CD1c-positive myeloid dendritic cell (primary cell): ENCODE results near the gene POLDIP2.

Experiments
- DNase-seq: peaks from one replicate; pipeline ENCODE4 v3.0.0-alpha.2; 2016; ENCODE audit errors: extremely low spot score

Gene POLDIP2, protein sequence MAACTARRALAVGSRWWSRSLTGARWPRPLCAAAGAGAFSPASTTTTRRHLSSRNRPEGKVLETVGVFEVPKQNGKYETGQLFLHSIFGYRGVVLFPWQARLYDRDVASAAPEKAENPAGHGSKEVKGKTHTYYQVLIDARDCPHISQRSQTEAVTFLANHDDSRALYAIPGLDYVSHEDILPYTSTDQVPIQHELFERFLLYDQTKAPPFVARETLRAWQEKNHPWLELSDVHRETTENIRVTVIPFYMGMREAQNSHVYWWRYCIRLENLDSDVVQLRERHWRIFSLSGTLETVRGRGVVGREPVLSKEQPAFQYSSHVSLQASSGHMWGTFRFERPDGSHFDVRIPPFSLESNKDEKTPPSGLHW

GRCh38 chr17:28357061-28357900, at the start of gene POLDIP2:
Gene POLDIP2, minus strand, starts transcription at chr17:28357527. Its CDS starts 79 bp downstream, at chr17:28357448.
- DNase-seq, result peak; percentile 98

DNA sequence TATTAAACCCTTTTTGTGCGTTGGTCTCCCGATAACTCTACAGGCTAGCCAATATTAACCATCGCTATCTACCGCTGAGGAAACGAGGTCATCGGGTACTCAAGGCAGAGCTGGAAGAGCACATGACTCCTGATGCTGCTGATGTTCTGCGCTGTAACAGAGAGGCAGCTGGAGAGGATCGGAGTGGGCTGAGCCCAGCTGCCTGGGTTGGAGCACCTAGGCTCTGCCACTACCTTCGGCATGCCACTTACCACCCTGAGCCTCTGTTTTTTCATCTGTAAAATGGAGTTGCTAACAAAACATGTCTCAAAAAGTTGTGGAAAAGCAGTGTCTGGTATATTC, 49.1 kb upstream of the POLDIP2 start:
- no peak for DNase-seq

GRCh38 chr17:28405632-28406472, 48.5 kb upstream of the POLDIP2 start, which contains the start of gene SLC46A1:
Gene SLC46A1, minus strand, starts transcription at chr17:28406212. Its CDS starts 98 bp downstream, at chr17:28406114.
- peak; percentile 33 for DNase-seq

DNA sequence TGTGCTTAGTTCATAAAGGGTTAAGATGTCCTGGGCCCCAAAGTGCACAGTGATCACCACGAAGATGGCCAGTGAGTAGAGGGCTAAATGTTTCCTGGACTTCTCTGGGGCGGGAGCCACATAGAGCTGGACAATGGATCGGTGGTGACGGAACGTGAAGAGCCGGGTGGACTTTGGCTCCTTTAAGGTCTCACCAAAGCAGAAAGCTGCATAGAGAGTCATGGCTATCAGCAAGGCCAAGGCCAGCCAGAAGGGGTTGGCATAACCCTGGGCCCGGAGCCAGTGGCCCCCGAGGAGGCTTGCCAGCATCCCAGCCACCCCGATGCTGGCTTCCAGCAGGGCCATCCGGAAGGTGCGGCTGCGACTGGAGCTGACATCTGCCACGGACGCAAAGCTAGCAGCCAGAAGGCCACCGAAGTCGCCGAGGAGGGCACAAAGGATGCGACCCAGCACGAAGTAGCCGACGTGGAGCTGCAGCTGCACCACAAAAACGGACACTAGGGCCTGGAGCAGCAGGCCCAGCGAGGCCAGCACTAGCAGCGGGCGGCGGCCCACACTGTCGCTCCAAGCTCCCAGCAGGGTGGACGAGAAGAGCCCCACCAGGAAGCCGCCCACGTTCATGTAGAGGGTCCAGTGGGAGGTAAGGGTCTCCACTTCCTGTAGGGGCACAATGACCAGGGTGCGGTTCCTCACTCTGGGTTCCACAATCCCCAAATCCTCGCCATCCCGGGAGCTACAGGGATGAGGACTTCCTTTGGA, 47.7 kb upstream of the POLDIP2 start:
- DNase-seq, result no peak

- DNase-seq, result no peak
These were observed 47.1 kb upstream of the POLDIP2 start for GRCh38 chr17:28404461-28404811.

GRCh38 chr17:28404007-28404406, 46.7 kb upstream of the POLDIP2 start:
- DNase-seq, result peak; percentile 47

DNA sequence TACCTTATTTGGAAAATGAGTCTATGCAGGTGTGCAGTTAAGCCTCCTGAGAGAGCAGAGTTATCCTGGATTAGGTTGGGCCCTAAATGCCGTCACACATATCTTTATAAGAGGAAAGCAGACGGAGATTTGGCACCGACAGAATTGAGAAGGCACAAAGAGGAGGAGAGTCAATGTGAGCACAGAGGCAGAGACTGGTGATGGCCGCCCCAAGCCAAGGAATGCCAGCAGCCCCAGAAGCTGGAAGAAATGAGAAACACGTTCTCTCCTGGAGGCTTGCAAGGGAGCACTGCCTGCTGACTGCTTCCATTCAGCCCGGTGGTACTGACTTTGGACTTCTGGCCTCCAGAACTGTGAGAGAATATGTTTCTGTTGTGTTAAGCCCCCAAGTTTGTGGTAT, 45.5 kb upstream of the POLDIP2 start:
- no peak for DNase-seq

DNA sequence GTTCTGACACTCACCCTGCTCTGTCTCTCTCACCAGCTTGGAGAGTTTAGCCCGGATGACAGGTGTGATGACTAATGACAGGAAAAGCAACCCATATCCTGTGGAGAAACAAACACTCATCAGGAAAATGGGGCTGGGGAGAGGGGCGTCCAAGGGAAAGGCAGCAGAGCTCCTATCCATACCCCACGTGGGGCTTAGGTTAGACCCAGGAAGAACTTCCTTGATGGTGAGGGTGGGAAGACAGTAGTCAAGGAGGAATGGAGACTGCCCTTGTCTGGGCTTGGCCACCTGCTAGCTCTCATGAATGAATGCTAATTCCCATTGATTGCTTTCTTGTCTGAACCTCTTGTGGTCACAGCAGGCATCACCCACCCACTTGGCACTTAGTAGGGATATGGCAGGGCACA, 44.9 kb upstream of the POLDIP2 start:
- no peak for DNase-seq

DNA sequence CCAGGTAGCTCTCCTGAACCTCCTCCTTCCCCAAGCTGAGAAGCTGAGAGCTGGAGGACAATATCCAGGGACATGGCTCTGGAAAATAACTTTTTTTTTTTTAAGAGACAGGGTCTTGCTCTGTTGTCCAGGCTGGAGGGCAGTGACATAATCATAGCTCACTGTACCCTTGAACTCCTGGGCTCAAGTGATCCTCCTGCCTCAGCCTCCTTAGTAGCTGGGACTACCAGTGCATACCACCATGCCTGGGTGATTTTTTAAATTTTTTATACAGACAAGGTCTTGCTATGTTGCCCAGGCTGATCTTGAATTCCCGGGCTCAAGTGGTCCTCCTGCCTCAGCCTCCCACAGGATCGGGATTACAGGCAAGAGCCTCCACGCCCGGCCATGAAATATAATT, 42.5 kb upstream of the POLDIP2 start:
- no peak for DNase-seq

- no peak for DNase-seq
These were observed 41.1 kb upstream of the POLDIP2 start for GRCh38 chr17:28398280-28398981.

GRCh38 chr17:28397687-28398279, 40.5 kb upstream of the POLDIP2 start:
- DNase-seq, result no peak

- no peak for DNase-seq
These were observed 39.9 kb upstream of the POLDIP2 start for GRCh38 chr17:28397275-28397674.

DNA sequence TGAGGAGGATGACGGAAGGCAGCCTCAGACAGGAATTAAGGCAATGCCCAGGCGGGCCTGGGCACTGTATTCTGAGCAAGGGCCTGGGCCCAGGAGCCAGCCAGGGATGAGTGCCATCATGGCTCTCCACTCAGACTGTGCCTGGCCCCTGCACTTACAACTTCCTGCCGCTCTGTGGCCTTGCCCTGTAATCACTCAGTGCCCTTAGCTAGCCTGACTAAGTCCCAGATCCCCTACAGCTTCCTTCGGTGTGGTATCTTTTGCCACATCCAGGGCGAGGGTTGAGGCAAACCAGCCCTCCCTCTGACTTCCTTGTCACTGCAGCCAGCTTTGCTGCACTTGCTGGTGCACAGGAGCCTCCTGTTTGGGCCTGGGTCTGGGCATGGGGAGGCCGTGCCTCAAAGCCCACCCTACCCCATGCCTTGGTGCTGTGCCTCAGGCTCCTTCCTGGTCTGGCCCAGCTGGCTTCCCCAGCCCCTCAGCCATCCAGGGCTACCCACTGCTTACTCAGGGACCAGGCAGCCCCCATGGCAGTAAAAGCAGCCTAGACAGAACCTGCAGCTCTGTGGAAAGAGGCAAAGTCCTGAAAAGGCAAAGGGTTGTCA, 39.4 kb upstream of the POLDIP2 start:
- DNase-seq, result no peak

DNA sequence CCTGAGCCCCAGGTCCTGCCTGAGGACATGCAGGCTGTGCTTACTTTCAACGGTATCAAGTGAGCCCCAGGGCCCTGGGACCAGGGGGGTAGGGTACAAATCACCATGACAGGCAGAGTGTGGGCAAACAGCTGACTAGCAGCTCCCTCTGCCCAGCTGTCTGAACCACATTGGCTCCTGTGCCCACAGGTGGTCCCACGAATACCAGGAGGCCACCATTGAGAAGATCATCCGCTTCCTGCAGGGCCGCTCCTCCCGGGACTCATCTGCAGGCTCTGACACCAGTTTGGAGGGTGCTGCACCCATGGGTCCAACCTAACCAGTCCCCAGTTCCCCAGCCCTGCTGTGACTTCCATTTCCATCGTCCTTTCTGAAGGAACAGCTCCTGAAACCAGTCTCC, 38.6 kb upstream of the POLDIP2 start:
- no peak for DNase-seq

DNA sequence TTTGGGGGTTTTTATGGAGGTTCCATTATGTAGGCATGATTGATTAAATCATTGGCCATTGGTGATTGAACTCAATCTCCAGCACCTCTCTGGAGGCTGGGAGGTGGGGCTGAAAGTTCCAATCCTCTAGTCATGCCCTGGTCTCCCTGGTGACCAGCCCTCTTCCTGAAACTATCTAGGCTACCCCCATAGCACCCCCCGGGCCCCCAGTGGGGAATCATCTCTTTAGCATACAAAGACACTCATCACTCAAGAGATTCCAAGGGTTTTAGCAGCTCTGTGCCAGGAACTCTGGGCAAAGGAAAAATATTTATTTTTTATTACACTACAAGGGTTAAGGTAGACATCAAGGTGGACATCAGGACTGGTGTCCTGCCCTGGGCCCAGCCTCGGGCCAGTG, 38.1 kb upstream of the POLDIP2 start:
- no peak for DNase-seq

DNA sequence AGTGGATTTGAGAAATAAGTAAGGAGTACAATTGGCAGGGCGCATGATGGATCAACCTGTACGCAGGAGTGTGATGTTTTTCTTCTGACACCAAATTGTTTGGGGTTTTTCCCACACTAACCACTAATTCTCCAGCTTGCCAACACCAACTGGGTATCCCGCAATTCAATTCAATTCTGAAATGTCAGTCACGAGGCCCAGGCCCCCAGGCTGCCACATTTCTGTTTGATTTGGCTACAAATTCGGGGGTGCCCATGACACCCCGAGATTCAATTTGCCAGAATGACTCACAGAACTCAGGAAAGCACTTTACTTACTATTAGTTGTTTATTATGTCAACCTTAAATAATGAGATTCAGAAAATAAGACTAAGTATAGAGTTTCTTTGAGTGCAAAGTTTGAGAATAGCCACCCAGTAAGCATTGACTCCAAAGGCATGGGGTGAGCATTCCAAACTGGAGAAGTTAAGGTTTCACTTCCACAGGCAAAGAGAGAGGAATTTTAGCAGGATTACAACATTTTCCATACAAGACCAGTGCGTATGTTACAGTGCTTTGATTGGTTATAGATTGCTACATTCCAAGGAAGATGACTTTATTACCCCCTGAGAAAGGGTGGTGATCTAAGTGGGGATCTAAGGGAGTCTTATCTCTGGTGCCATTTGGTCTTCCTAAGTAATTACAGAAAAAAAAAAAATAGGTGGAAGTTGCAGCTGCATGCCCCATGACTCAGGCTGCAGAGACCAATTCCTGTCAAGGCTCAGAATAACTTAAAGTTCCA, 37.2 kb upstream of the POLDIP2 start:
- DNase-seq, result no peak

DNA sequence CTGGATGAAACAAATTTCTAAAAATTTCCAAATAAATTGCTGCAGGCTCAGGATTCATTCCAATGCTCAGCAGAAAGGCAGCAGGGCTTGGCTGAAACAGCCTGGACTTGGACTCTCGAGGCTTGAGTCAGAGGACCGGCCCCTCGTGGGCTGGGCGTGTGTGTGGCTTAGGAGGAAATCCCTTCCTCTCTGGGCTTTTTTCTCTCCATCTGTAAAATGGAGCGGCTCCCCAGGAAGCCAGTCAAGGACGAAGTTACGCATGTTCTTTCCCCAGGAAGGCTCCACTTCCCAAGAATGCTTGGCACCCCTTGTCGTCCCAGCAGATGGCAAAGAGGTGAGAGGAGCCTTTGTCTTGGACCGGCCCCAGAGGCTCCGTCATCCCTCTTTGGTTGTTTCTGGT, 35.2 kb upstream of the POLDIP2 start:
- DNase-seq, result no peak

GRCh38 chr17:28391401-28391800, 34.1 kb upstream of the POLDIP2 start:
- DNase-seq, result no peak

DNA sequence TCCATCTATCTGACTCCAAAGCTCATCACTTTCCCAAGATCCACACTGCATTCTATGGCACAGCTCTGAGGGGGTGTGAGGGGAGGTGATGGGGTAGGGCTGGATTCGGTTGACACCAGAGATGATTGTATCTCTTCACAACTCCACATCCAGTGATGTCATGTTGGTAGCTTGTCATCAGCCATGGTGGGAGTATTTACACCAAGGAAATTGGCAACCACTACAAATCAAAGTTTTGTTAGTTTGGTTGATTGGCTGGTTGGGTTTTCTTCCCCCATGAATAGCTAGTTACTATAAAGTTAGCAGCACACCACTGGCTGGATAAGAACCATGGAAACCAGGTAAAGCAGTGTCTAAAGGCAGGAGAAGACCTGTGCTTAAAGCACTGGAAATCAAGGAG, 33.7 kb upstream of the POLDIP2 start:
- DNase-seq, result no peak
